ENCODE measurements around the gene NFIA. TPM values are rescaled to one million over a fixed set of nuclear protein-coding genes. Genes with fewer than 3 reads are reported as not detected.

Gene NFIA
- total RNA-seq, 2 donors from 2014 or later, result 5.0 to 5.2 TPM

DNA sequence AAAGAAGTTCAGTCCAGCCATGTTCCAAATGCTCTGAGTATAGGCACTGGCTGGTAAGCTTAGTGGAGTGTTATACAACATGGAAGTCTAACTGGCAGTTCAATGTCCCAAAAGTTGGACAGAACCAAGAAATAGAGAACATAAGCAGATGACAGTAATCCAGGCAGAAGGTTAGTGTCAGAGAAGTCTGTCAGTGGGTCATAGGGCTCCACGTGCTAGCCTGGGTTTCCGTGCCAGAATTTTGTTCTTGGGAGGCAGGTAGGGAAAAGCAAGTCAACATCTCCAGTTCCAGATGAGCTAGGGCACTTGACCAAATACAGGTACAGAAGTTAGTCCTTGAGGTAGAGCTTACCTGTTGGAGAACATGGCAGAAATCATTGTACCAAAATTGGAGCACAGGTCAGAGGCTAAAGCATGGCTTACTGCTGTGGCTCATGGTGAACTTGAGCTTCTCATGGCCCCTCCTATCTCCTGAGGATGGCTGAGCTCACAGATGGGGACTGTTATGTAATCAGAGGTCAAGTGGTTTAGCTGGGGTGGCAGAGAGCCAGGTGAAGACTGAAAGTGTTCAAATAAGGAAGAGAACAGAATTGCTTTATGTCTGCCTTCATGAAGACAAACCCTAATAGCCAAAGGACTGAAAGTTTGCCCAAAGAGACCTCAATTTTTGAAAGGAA lies 170.8 kb downstream of the NFIA start:
- H3K27me3 Mint-ChIP-seq, result peaks cover 5% of the 10 kb centered on the region
- H3K4me1 Mint-ChIP-seq, result peaks cover 20% of the 10 kb centered on the region
- H3K4me3 Mint-ChIP-seq, result no peak overlapping the region
- H3K9me3 ChIP-seq (ENCODE audit: control insufficient read depth, low read length, poor library complexity, severe bottlenecking), result no peaks in the 10 kb centered on the region
- no peaks in the 10 kb centered on the region for H3K36me3 Mint-ChIP-seq (ENCODE audit: low read depth)
- ATAC-seq (peak; percentile 36), DNase-seq (no peak)
- no peak overlapping the region for H3K27ac Mint-ChIP-seq

DNA sequence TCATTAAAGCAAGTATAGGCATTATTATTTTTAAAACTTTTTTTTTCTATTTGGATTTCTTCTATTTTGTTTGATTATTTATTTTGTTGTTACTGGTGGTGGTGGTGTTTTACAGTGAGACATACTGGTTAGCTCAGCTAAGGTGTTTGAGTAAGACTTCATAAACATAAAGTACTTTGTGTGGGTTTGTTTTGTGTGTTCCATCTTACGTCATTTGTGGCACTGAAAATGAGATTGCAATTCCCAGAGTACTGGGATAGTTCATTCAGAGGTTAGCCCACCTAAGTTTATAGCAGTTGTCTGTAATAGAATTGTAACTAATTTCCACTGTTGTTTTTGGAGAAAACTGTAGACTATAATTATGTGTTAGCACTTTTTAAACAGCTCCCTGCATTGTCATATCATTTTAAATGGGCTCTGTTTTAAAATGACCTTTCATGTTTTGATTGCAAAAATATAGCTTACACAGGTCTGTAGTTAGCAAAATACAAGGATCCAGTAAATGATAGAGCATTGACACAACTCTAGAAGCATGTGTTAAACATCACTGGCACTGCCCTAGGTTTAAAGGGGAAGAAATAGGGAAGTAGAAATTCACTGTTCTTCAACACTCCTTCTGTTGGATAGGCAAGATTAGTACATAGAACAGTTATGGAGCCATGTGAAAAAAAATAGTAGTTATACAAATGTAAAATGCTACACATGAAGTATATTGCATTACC lies 171.7 kb downstream of the NFIA start:
- ATAC-seq, result no peak
- Mint-ChIP-seq H3K36me3 (ENCODE audit: low read depth) (no peaks in the 10 kb centered on the region), H3K4me3 (peak overlapping the region; percentile 47), H3K27ac (no peak overlapping the region), H3K27me3 (peaks cover 5% of the 10 kb centered on the region), H3K4me1 (peaks cover 20% of the 10 kb centered on the region)
- H3K9me3 ChIP-seq (ENCODE audit: control insufficient read depth, low read length, poor library complexity, severe bottlenecking), result no peaks in the 10 kb centered on the region
- no peak for DNase-seq

DNA sequence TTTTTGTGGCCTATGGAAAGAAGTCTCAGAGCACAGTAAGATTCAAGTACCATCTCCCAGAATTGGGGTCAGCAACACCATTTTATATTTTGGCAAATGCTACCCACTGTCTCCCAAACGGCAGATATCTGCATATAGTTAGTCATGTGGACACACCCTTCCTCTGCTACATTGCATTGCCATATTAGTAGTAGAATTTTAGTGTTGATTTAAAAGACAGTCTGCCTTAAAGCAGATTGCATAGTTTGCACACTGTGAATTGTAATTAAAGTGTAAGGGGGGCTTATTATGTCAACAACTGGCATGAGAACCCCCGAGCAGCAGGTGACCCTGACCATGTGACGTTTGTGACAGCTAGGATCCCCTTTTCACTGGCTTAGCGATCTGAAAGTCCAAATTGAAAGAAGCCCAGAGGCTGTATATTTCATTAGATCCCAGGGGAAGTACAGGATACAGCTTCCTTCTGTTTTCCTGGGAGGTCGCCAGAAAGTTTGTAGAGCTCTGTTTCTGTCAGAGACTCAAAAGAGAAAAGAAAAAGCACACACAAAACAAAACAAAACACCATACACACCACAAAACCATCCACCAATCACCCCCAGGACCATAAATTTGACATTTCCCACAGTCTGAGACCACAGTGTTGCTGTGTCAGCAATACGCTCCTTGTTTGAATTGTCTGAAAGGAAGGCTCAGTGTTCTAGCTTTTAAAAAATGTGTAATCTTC lies 172.4 kb downstream of the NFIA start:
- H3K36me3 Mint-ChIP-seq (ENCODE audit: low read depth), result peaks cover 3% of the 10 kb centered on the region
- no peaks in the 10 kb centered on the region for H3K9me3 ChIP-seq (ENCODE audit: control insufficient read depth, low read length, poor library complexity, severe bottlenecking)
- DNase-seq (no peak), ATAC-seq (no peak)
- peak overlapping the region; percentile 47 for H3K4me3 Mint-ChIP-seq
- H3K27me3 Mint-ChIP-seq, result peaks cover 5% of the 10 kb centered on the region
- H3K27ac Mint-ChIP-seq, result peak overlapping the region; percentile 84
- peaks cover 20% of the 10 kb centered on the region for H3K4me1 Mint-ChIP-seq

DNA sequence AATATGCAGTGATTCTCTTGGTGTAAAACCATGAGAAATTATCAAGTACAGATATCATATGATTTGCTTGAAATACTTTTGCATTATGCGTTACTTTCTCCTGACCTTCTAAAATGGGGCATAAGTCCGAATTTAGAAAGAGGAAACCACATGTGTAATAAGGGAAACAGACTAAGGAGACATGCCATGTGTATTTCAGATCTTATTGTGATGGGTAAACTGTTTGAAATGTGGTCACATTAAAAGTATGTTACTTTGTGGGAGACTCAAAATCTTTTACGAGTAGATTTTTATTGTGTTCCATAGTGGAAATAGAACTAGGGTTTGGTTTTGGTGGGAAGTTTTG lies 173.0 kb downstream of the NFIA start:
- Mint-ChIP-seq H3K4me1 (peaks cover 20% of the 10 kb centered on the region), H3K4me3 (peak overlapping the region; percentile 47), H3K27me3 (peaks cover 5% of the 10 kb centered on the region), H3K27ac (peak overlapping the region; percentile 84), H3K36me3 (ENCODE audit: low read depth) (peaks cover 3% of the 10 kb centered on the region)
- H3K9me3 ChIP-seq (ENCODE audit: control insufficient read depth, low read length, poor library complexity, severe bottlenecking), result no peaks in the 10 kb centered on the region
- ATAC-seq (no peak), DNase-seq (no peak)

DNA sequence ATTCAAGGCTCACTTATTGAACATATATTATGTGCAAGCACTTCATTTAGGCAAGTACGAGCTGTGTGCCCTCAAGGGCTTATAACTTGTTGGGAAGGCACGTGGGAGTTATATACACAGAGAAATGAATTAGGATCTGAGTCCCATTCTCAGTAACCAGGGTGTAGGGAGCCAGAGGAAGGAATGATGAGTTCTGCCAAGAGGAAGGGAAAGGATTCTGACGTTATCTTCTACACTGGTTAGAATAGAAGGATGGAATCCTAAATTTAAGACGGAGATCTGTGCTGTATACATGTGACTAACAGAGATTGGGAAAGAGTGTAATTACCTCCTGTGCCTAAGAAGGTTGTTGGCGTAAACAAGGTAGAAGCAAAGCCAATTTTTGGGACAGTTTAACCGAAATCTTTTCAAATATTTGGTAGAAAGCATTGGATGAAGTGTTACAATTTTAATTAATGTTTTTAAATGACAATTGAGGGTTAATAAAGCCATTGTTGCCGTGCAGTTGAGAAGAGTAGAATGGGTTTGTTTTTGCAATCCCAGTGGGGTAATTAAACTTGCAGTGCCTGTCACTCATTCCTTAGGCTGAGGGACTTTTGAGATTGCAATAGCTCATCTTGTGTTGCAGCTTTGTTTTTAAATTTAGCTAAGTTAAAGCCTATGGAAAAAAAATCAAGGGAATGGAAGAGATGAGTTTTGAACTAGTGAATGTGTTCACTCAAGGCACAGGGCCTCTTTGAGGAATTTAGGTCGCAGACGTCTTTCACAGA lies 177.2 kb downstream of the NFIA start:
- no peaks in the 10 kb centered on the region for H3K9me3 ChIP-seq (ENCODE audit: control insufficient read depth, low read length, poor library complexity, severe bottlenecking)
- Mint-ChIP-seq H3K36me3 (ENCODE audit: low read depth) (peaks cover 3% of the 10 kb centered on the region), H3K4me3 (no peak overlapping the region), H3K27ac (no peak overlapping the region), H3K27me3 (peaks cover 5% of the 10 kb centered on the region), H3K4me1 (peaks cover 13% of the 10 kb centered on the region)
- no peak for DNase-seq
- no peak for ATAC-seq

DNA sequence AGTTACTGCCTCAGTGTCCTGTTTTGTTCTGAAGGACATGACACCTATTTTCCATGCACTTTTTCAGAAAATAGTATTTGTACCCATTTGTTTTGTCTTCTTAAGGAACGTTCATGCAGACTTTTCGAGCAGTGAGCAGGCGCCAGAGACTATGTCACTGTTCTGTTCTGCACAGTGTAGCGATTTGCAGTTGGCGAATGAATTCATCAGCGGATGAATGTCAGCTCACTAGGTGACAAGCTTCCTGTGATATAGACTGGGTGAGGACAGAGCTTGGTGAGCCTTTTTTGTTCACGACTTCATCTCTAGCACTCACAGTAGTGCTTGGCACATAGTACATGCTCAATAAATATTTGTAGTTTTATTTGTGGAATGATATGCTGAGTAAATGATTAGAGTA lies 177.8 kb downstream of the NFIA start:
- H3K27ac Mint-ChIP-seq, result no peak overlapping the region
- H3K4me1 Mint-ChIP-seq, result peaks cover 7% of the 10 kb centered on the region
- H3K9me3 ChIP-seq (ENCODE audit: control insufficient read depth, low read length, poor library complexity, severe bottlenecking), result no peaks in the 10 kb centered on the region
- no peak for DNase-seq
- H3K36me3 Mint-ChIP-seq (ENCODE audit: low read depth), result peaks cover 5% of the 10 kb centered on the region
- H3K4me3 Mint-ChIP-seq, result no peak overlapping the region
- no peaks in the 10 kb centered on the region for H3K27me3 Mint-ChIP-seq
- no peak for ATAC-seq

DNA sequence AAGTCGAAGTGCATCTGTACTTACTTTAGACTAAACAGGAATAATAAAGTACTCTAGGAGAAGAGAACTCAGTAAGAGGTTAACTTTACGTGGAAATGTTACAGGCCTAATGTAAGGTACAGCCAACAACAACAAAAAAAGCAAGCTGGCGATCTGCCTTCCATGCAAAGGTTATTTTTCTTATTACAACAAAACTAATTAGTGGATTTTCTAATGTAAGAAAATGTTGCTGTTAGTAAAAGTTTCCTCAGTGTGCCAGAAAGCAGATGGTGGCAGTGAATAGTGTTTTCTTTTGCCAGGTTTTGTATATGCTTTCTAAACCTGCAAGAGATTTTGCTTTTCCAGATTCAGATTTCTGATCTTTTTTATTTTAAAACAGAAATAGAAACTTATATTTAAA lies 179.2 kb downstream of the NFIA start:
- H3K36me3 Mint-ChIP-seq (ENCODE audit: low read depth), result peaks cover 5% of the 10 kb centered on the region
- H3K4me3 Mint-ChIP-seq, result no peak overlapping the region
- H3K27me3 Mint-ChIP-seq, result no peaks in the 10 kb centered on the region
- H3K4me1 Mint-ChIP-seq, result no peaks in the 10 kb centered on the region
- no peak overlapping the region for H3K27ac Mint-ChIP-seq
- no peaks in the 10 kb centered on the region for H3K9me3 ChIP-seq (ENCODE audit: control insufficient read depth, low read length, poor library complexity, severe bottlenecking)
- no peak for DNase-seq
- ATAC-seq, result no peak

DNA sequence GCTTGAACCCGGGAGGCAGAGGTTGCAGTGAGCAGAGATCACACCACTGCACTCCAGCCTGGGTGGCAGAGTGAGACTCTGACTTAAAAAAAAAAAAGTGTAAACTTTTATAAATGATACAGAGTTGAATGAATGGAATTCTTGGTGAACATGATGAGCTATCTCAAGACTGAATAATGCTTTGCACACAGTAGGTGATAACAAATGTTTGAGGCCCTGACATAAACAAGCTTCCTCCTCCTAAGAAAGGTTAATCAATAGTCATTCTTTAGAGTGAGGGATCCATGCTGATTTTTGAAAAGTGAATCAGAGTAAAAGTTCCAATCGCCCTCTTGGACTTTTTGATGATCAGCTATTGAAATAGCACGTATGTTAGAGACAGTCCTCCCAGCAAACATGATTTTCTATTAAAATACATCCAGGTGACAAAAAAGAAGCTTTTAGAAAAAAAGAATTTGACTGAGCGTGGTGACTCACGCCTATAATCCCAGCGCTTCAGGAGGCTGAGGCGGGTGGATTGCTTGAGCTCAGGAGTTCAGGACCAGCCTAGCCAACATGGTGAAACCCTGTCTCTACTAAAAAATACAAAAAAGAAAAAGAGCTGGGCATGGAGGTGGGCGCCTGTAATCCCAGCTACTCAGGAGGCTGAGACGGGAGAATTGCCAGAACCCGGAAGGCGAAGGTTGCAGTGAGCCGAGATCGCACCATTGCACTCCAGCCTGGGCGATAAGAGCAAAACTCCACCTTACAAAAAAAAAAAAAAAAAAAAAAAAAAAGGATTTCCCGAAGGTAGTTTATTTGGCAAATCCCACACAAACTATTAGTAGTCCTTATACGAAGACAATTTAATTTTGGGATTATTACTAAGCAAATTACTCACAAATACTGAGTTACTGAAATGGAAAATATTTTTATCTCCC lies 181.8 kb downstream of the NFIA start:
- Mint-ChIP-seq H3K27me3 (no peaks in the 10 kb centered on the region), H3K4me1 (no peaks in the 10 kb centered on the region), H3K4me3 (no peak overlapping the region), H3K36me3 (ENCODE audit: low read depth) (peaks cover 5% of the 10 kb centered on the region), H3K27ac (no peak overlapping the region)
- DNase-seq (no peak), ATAC-seq (no peak)
- H3K9me3 ChIP-seq (ENCODE audit: control insufficient read depth, low read length, poor library complexity, severe bottlenecking), result no peaks in the 10 kb centered on the region

DNA sequence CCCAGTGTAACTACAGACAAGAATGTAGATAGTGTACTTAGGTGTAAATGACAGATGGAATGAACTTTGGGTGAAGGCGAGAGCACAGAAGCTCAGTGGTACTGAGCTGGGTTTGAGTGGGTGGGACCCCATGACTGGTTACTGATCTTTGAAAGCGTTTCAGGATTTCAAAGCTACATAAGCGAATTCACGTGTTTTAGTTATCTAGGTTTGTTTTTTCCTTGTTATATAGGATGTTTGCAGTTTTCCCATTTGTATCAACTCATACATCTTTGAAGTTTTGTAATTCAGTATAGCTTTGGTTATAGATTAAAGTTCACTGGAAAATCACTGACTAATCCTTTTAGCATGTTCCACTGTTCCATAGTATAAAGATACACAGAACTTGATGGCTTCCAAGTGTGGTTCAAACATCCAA lies 182.5 kb downstream of the NFIA start:
- no peak overlapping the region for H3K4me3 Mint-ChIP-seq
- peaks cover 5% of the 10 kb centered on the region for H3K4me1 Mint-ChIP-seq
- peaks cover 2% of the 10 kb centered on the region for H3K36me3 Mint-ChIP-seq (ENCODE audit: low read depth)
- no peaks in the 10 kb centered on the region for H3K9me3 ChIP-seq (ENCODE audit: control insufficient read depth, low read length, poor library complexity, severe bottlenecking)
- DNase-seq, result no peak
- H3K27me3 Mint-ChIP-seq, result peaks cover 3% of the 10 kb centered on the region
- no peak overlapping the region for H3K27ac Mint-ChIP-seq
- ATAC-seq, result no peak

DNA sequence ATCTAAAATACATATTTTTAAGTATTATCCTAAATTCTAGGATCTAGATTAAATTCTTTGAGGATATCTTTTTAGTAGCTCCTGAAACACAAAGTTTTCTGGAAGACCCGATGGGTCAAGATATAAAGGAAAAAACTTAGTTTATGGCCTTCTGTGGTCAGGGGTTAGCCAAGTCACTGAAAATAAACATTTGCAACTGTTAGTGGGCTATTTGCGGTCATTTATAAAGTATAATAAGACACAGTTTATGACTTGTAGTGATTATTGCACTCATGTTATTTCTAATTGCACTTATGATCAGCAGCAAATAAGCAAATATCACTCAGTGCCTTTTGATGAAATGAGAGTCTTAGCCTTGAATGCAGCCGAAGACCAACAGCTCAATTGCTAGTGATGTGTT lies 183.3 kb downstream of the NFIA start:
- H3K4me1 Mint-ChIP-seq, result peaks cover 9% of the 10 kb centered on the region
- H3K4me3 Mint-ChIP-seq, result no peak overlapping the region
- peaks cover 4% of the 10 kb centered on the region for H3K27me3 Mint-ChIP-seq
- no peaks in the 10 kb centered on the region for H3K9me3 ChIP-seq (ENCODE audit: control insufficient read depth, low read length, poor library complexity, severe bottlenecking)
- peaks cover 2% of the 10 kb centered on the region for H3K36me3 Mint-ChIP-seq (ENCODE audit: low read depth)
- ATAC-seq (no peak), DNase-seq (no peak)
- no peak overlapping the region for H3K27ac Mint-ChIP-seq

DNA sequence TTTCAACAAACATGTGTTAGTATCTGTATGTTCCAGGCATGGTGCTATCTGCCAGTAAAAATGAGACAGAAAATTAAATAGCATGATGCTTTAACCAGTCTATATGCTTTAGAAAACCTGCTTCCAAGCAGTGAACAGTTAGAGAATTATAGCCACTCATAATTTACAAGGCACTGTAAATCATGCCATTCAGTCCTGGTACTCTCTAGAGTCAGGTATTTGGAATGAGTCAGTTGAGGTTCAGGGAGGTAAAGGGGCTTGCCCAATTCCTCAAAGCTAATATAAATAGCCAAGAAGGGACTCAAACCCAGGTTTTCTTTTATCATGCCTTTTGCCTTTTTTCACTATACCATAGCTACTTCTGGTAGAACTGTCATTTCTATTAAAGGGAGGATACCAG lies 184.4 kb downstream of the NFIA start:
- H3K36me3 Mint-ChIP-seq (ENCODE audit: low read depth), result peaks cover 2% of the 10 kb centered on the region
- ATAC-seq (no peak), DNase-seq (no peak)
- H3K9me3 ChIP-seq (ENCODE audit: control insufficient read depth, low read length, poor library complexity, severe bottlenecking), result no peaks in the 10 kb centered on the region
- no peak overlapping the region for H3K27ac Mint-ChIP-seq
- no peak overlapping the region for H3K4me3 Mint-ChIP-seq
- peaks cover 16% of the 10 kb centered on the region for H3K4me1 Mint-ChIP-seq
- H3K27me3 Mint-ChIP-seq, result peaks cover 4% of the 10 kb centered on the region

DNA sequence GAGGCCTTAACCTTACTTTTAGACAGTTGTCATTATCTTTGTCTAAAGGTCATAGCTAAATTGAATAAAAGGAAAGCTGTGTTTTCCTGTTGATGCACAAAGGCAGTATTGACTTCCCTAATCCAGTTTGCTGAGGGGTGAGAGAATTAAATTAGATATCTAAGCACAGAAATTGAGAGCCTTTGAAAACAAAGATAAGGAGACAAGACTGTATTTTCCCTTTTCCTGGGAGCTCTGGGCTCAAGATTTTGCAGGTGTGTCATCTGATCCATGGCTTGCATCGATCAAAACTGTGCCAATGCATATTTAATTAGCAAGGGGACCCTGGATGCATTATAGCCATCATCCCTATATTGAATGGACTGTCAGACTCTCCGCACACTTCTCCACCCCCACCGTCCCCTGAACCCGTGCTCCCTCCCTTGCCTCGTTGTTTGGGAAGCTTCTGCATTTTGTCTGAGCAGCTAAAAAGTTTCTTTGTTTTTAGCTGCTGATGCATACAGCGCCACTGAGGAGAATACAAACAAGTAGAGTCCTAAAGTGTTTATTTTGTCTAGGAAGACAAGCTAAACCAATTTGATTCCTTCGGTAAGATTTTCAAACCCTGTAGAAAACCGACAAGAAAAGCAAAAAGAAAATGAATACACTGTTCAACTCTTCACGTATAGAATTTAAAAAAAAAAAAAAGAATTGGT lies 186.3 kb downstream of the NFIA start:
- H3K9me3 ChIP-seq (ENCODE audit: control insufficient read depth, low read length, poor library complexity, severe bottlenecking), result no peaks in the 10 kb centered on the region
- Mint-ChIP-seq H3K27me3 (peaks cover 4% of the 10 kb centered on the region), H3K27ac (no peak overlapping the region), H3K4me3 (no peak overlapping the region), H3K4me1 (peaks cover 16% of the 10 kb centered on the region), H3K36me3 (ENCODE audit: low read depth) (peaks cover 2% of the 10 kb centered on the region)
- ATAC-seq (no peak), DNase-seq (no peak)

Data from T-helper 17 cell (primary cell).